HepG2 (cell line): Measurements from ENCODE around the gene ZNF184. TPM values are rescaled to one million over a fixed set of nuclear protein-coding genes. Genes with fewer than 3 reads are reported as not detected.

Experiments
- GFI1 ChIP-seq: sonication (generic); formaldehyde crosslinking; IDR thresholded peaks from 2 replicates; pipeline ENCODE4 v1.5.0; 2020; ENCODE audit warnings: missing genetic modification reagents, mild to moderate bottlenecking, borderline replicate concordance
- HMG20A ChIP-seq: IDR thresholded peaks from 2 replicates; pipeline ENCODE4 v1.6.1; 2016; ENCODE audit warnings: borderline replicate concordance
- HMGXB4 ChIP-seq, 2 experiments: sonication (generic) in 1 of 2; formaldehyde crosslinking in 1 of 2; IDR thresholded peaks; 2 replicates each; pipeline versions ENCODE4 v1.4.0 to v1.6.1; 2018 to 2020; ENCODE audit warnings: missing genetic modification reagents in 2 of 2, borderline replicate concordance in 1 of 2, low read depth in 1 of 2, mild to moderate bottlenecking in 1 of 2, missing biosample characterization in 1 of 2
- KLF6 ChIP-seq: IDR thresholded peaks from 2 replicates; pipeline ENCODE4 v1.8.0; 2016; ENCODE audit warnings: missing biosample characterization, missing genetic modification reagents
- NFAT5 ChIP-seq: sonication (generic); formaldehyde crosslinking; IDR thresholded peaks from 2 replicates; pipeline ENCODE4 v1.4.0; 2020; ENCODE audit warnings: missing genetic modification reagents
- RAD51 ChIP-seq: fragments of 450-650 bp; IDR thresholded peaks from 2 replicates; pipeline ENCODE4 v1.6.1; 2016; ENCODE audit warnings: borderline replicate concordance
- TAF15 ChIP-seq: fragments of 200-400 bp; formaldehyde crosslinking; IDR thresholded peaks from one replicate; pipeline ENCODE4 v1.6.1; 2018; ENCODE audit warnings: mild to moderate bottlenecking, low read depth, low read length; ENCODE audit not compliant: poor library complexity, severe bottlenecking
- TBX3 ChIP-seq: fragments of 450-650 bp; IDR thresholded peaks from 2 replicates; pipeline ENCODE4 v1.6.1; 2017; ENCODE audit warnings: antibody characterized with exemption, mild to moderate bottlenecking, inconsistent platforms, borderline replicate concordance
- TEAD3 ChIP-seq: optimal IDR thresholded peaks from 2 replicates; pipeline ENCODE3; 2016; ENCODE audit warnings: borderline replicate concordance
- ZBTB20 ChIP-seq: sonication (generic); formaldehyde crosslinking; IDR thresholded peaks from 2 replicates; pipeline ENCODE4 v1.8.1; 2023; ENCODE audit warnings: missing genetic modification reagents, low read depth, mild to moderate bottlenecking, borderline replicate concordance
- ZBTB4 ChIP-seq: sonication (generic); formaldehyde crosslinking; IDR thresholded peaks from 2 replicates; pipeline ENCODE4 v1.4.0; 2020; ENCODE audit warnings: missing genetic modification reagents, mild to moderate bottlenecking, borderline replicate concordance
- ZFP1 ChIP-seq: IDR thresholded peaks from 2 replicates; pipeline ENCODE4 v1.6.1; 2016
- ZNF451 ChIP-seq: sonication (generic); formaldehyde crosslinking; IDR thresholded peaks from 2 replicates; pipeline ENCODE4 v1.5.0; 2020; ENCODE audit warnings: mild to moderate bottlenecking, missing genetic modification reagents
- ZNF616 ChIP-seq: sonication (generic); formaldehyde crosslinking; IDR thresholded peaks from 2 replicates; pipeline ENCODE4 v1.5.0; 2020; ENCODE audit warnings: low read depth, mild to moderate bottlenecking, missing genetic modification reagents
- ZNF674 ChIP-seq: sonication (generic); formaldehyde crosslinking; IDR thresholded peaks from 2 replicates; pipeline ENCODE4 v1.5.0; 2020; ENCODE audit warnings: low read depth, mild to moderate bottlenecking, missing genetic modification reagents
- polyA plus RNA-seq, 8 experiments: library from polyadenylated mRNA; depleted of rRNA in 3 of 8; stranded (reverse) in 7 of 8; unstranded in 1 of 8; fragments of >200 nt; fragmentation: Illumina TruSeq in 4 of 8; extraction: Trizol in 4 of 8; gene quantifications; 2 replicates each; pipeline versions ENCODE4 v1.2.1 to v1.2.3, GENCODE V29; 2011 to 2016; ENCODE audit warnings: low read depth in 4 of 8, missing spikeins in 1 of 8, mixed read lengths in 1 of 8; ENCODE audit not compliant: insufficient read depth in 1 of 8
- total RNA-seq, 5 experiments: library from RNA; depleted of rRNA; stranded (reverse); fragments of >200 nt; fragmentation: Illumina TruSeq; extraction: Trizol; gene quantifications; 2 replicates each; pipeline ENCODE4 v1.2.3, GENCODE V29; 2016; ENCODE audit warnings: low read depth in 1 of 5

ZNF184 gene
- total and polyA plus RNA-seq, 2 of the 13 experiments (the other 11 are each of a cell fraction or from before 2014, with no cell fraction given) = 2.1 to 10.1 TPM

GRCh38 chr6:27478706-27479318 lies 5.9 kb upstream of the ZNF184 start (continued):
- TF ChIP-seq ZNF451 (CRISPR knock-in tag) = no peak
- peak; percentile 23 for TF ChIP-seq TEAD3 (CRISPR knock-in tag)
- no peak for TF ChIP-seq RAD51
- TF ChIP-seq NFAT5 (CRISPR knock-in tag) = no peak
- TF ChIP-seq HMGXB4 (CRISPR knock-in tag; IDR thresholded peaks at IDR 0.05; ENCODE audit: borderline replicate concordance in 1 of 2, low read depth in 1 of 2) = peak; percentile 98 to 100
- TF ChIP-seq ZFP1 = peak; percentile 57; the same call in 1 of the 2 replicates
- no peak for TF ChIP-seq ZNF616 (CRISPR knock-in tag)
- no peak for TF ChIP-seq TBX3
- TF ChIP-seq GFI1 (CRISPR knock-in tag) = 0 out of 2 replicates have a peak, but pooled peaks have one; percentile 25
- 0 out of 2 replicates have a peak, but pooled peaks have one; percentile 61 for TF ChIP-seq KLF6 (CRISPR knock-in tag)
- TF ChIP-seq TAF15 = no peak
- no peak for TF ChIP-seq ZNF674 (CRISPR knock-in tag)
- TF ChIP-seq ZBTB20 = peak; percentile 55
- no peak for TF ChIP-seq ZBTB4 (CRISPR knock-in tag)
- TF ChIP-seq HMG20A (CRISPR knock-in tag) = no peak; the same call in 1 of the 2 replicates
